ENCODE results near the gene RNGTT. TPM values are rescaled to one million over a fixed set of nuclear protein-coding genes. Genes with fewer than 3 reads are reported as not detected.
"Not testable (repeated sequence)": the region's sequence is repeated elsewhere in the genome, so short reads cannot be mapped to it uniquely, and the experiment has no call there.

Gene RNGTT
- total RNA-seq, 1 donor from 2014 or later = 14.6 TPM

DNA sequence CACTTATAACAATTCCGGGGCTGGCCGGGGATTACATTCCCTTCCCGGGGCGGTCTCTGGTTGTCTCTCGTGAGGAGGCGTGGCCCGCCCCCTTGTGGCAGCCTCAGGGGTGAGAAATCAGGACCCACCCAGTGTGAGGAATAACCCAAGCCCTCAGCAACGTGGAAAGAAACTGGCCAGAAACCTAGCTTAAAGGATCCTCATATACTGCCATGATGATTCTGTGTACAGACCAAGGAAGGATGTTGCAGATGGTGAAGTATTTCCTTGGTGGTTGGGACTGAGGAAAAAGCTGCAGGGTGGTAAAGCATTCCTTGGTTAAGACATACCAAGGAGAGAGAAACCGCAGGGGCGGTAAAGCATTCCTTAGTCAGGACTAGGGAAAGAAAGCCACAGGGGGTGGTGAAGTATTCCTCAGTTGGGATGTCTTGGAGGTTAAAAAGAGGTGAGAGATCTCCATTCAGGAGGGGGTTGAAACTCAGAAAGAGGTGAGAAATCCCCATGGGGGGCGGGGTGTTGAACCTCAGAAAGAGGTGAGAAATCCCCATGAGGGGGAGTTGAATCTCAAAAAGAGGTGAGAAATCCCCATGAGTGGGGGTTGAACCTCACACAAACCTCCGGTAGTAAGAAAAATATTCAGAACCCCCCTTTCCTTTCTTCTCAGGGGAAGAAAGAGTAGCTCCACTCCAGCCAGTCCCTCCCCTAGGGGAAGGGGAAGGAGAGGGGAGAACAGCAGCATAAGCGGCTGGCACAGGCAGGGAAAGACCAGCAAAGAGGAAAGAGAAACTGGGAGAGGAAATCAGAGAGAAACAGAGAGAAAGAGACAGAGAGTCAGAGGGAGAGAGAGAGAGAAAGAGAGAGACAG lies 238.1 kb downstream of the RNGTT start:
- TF ChIP-seq, protein P1, sequence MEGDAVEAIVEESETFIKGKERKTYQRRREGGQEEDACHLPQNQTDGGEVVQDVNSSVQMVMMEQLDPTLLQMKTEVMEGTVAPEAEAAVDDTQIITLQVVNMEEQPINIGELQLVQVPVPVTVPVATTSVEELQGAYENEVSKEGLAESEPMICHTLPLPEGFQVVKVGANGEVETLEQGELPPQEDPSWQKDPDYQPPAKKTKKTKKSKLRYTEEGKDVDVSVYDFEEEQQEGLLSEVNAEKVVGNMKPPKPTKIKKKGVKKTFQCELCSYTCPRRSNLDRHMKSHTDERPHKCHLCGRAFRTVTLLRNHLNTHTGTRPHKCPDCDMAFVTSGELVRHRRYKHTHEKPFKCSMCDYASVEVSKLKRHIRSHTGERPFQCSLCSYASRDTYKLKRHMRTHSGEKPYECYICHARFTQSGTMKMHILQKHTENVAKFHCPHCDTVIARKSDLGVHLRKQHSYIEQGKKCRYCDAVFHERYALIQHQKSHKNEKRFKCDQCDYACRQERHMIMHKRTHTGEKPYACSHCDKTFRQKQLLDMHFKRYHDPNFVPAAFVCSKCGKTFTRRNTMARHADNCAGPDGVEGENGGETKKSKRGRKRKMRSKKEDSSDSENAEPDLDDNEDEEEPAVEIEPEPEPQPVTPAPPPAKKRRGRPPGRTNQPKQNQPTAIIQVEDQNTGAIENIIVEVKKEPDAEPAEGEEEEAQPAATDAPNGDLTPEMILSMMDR (IDR thresholded peaks at IDR 0.05; ENCODE audit: unreplicated experiment) = peak; percentile 73
- Mint-ChIP-seq H3K4me1 (ENCODE audit: unreplicated experiment) (peaks cover 52% of the 10 kb centered on the region), H3K36me3 (ENCODE audit: low read depth, unreplicated experiment) (peaks cover 4% of the 10 kb centered on the region), H3K27ac (ENCODE audit: unreplicated experiment) (peak overlapping the region; percentile 91), H3K4me3 (ENCODE audit: unreplicated experiment) (no peak overlapping the region), H3K9me3 (ENCODE audit: unreplicated experiment) (no peaks in the 10 kb centered on the region), H3K27me3 (ENCODE audit: unreplicated experiment) (peaks cover 7% of the 10 kb centered on the region)
- DNase-seq (ENCODE audit: low spot score) = peak; percentile 62

DNA sequence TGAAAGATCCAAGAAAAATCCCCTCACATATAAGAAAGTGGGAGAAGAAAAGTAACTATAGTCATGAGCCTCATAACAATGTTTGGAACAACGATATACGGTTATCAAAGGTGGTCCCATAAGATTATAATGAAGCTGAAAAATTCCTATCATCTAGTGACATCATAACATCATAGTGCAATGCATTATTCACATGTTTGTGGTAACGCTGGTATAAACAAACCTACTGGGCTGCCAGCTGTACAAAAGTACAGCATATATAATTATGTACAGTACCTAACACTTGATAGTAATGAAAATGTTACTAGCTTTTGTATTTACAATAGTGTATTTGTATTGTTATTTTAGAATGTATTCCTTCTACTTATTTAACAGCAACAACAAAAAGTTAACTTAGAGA lies 240.7 kb downstream of the RNGTT start:
- Mint-ChIP-seq H3K4me1 (ENCODE audit: unreplicated experiment) (peaks cover 30% of the 10 kb centered on the region), H3K27ac (ENCODE audit: unreplicated experiment) (no peak overlapping the region), H3K4me3 (ENCODE audit: unreplicated experiment) (no peak overlapping the region), H3K9me3 (ENCODE audit: unreplicated experiment) (no peaks in the 10 kb centered on the region), H3K27me3 (ENCODE audit: unreplicated experiment) (peaks cover 9% of the 10 kb centered on the region), H3K36me3 (ENCODE audit: low read depth, unreplicated experiment) (peaks cover 4% of the 10 kb centered on the region)
- TF ChIP-seq, protein P1 (IDR thresholded peaks at IDR 0.05; ENCODE audit: unreplicated experiment) = no peak
- no peak for DNase-seq (ENCODE audit: low spot score)

DNA sequence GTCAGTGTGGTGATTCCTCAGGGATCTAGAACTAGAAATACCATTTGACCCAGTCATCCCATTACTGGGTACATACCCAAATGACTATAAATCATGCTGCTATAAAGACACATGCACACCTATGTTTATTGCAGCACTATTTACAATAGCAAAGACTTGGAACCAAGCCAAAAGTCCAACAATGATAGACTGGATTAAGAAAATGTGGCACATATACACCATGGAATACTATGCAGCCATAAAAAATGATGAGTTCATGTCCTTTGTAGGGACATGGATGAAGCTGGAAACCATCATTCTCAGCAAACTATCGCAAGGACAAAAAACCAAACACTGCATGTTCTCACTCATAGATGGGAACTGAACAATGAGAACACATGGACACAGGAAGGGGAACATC lies 247.0 kb downstream of the RNGTT start:
- not testable (repeated sequence) for DNase-seq (ENCODE audit: low spot score); H3K4me3 Mint-ChIP-seq (ENCODE audit: unreplicated experiment); H3K36me3 Mint-ChIP-seq (ENCODE audit: low read depth, unreplicated experiment); H3K4me1 Mint-ChIP-seq (ENCODE audit: unreplicated experiment); H3K9me3 Mint-ChIP-seq (ENCODE audit: unreplicated experiment); H3K27me3 Mint-ChIP-seq (ENCODE audit: unreplicated experiment); H3K27ac Mint-ChIP-seq (ENCODE audit: unreplicated experiment)

DNA sequence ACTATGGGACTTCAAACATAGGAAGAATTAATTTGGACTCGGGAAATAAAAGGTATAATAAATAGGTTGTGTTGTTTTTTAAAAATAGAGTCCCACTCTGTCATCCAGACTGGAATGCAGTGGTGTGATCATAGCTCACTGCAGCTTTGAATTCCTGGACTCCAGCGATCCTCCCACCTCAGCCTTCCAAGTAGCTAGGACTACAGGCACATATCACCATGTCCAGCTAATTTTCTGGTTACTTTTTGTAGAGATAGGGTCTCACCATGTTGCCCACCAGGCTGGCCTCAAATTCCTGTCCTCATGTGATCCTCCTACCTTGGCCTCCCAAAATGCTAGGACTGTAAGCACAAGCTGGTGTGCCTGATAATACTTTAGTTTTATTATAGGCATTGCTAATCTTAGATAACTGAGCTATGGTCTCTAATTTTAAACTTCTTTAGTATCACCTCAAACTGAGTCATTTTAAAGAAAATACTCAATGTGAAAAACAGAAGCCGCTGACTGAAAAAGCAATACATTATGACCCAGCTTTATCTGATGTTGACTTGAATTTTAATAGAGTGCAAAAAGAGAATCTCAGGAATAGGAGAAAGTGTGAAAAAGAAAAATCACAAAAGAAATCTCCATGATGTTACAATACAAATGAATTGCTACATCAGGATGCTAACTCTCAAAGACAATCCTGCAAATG lies 251.0 kb downstream of the RNGTT start:
- H3K27ac Mint-ChIP-seq (ENCODE audit: unreplicated experiment) = no peak overlapping the region
- peaks cover 6% of the 10 kb centered on the region for H3K36me3 Mint-ChIP-seq (ENCODE audit: low read depth, unreplicated experiment)
- H3K9me3 Mint-ChIP-seq (ENCODE audit: unreplicated experiment) = no peaks in the 10 kb centered on the region
- no peak overlapping the region for H3K4me3 Mint-ChIP-seq (ENCODE audit: unreplicated experiment)
- H3K4me1 Mint-ChIP-seq (ENCODE audit: unreplicated experiment) = no peaks in the 10 kb centered on the region
- DNase-seq (ENCODE audit: low spot score) = no peak
- peaks cover 4% of the 10 kb centered on the region for H3K27me3 Mint-ChIP-seq (ENCODE audit: unreplicated experiment)
- TF ChIP-seq, protein P1 (IDR thresholded peaks at IDR 0.05; ENCODE audit: unreplicated experiment) = no peak

DNA sequence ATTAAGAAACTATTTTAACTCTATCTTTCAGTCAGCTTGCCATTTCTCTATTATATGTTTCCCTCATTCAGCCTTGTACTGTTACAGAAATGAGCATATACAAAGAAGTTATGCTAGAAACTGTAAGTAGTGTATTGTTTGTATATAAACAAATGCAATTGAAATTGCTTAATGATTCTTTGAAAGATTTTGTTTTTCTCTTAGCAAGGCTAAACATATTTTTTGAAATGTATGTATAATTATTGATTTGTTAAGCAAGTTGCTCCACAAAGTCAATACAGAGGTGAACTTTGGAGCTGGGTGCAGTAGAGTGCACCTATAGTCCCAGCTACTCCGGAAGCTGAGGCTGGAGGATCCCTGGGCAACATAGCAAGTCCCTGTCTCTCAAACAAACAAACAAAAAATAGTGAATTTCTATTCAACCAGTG lies 253.6 kb downstream of the RNGTT start:
- no peak for DNase-seq (ENCODE audit: low spot score)
- Mint-ChIP-seq H3K27me3 (ENCODE audit: unreplicated experiment) (peaks cover 4% of the 10 kb centered on the region), H3K9me3 (ENCODE audit: unreplicated experiment) (no peaks in the 10 kb centered on the region), H3K4me1 (ENCODE audit: unreplicated experiment) (no peaks in the 10 kb centered on the region), H3K4me3 (ENCODE audit: unreplicated experiment) (no peak overlapping the region), H3K36me3 (ENCODE audit: low read depth, unreplicated experiment) (no peaks in the 10 kb centered on the region), H3K27ac (ENCODE audit: unreplicated experiment) (no peak overlapping the region)
- TF ChIP-seq, protein P1 (IDR thresholded peaks at IDR 0.05; ENCODE audit: unreplicated experiment) = no peak

Measured in endothelial cell (in vitro differentiated cells).